Cardiac fibroblast (primary cell): Measurements from ENCODE around the gene ZNF577.
"Not testable (repeated sequence)": the region's sequence is repeated elsewhere in the genome, so short reads cannot be mapped to it uniquely, and the experiment has no call there.

Source experiments
- DNase-seq, 2 donors: peaks; one replicate each; pipeline versions ENCODE4 v3.0.0 to v3.0.0-alpha.2; 2010; ENCODE audit warnings: low read depth in 2 of 2
- H3K4me3 ChIP-seq, 2 donors: replicated peaks in 1 of 2; 1 replicate in 1 of 2; 2 replicates in 1 of 2; pipeline ENCODE4 v1.5.1; 2011; ENCODE audit warnings: low read depth in 2 of 2, low read length in 2 of 2, mild to moderate bottlenecking in 2 of 2, moderate library complexity in 1 of 2
- CTCF ChIP-seq: IDR thresholded peaks from one replicate; pipeline ENCODE4 v1.5.1; 2011; ENCODE audit warnings: low read depth, mild to moderate bottlenecking, low read length, inconsistent platforms

The ZNF577 gene

GRCh38 chr19:51919606-51920005 lies 31.9 kb upstream of the ZNF577 start:
- H3K4me3 ChIP-seq, result no peak overlapping the region
- no peak for DNase-seq
- TF ChIP-seq CTCF, result no peak

- H3K4me3 ChIP-seq, result no peak overlapping the region
- TF ChIP-seq CTCF, result no peak
- no peak for DNase-seq
These were observed 28.4 kb upstream of the ZNF577 start for GRCh38 chr19:51916167-51916566.

- no peak for TF ChIP-seq CTCF
- H3K4me3 ChIP-seq, result no peak overlapping the region
- no peak for DNase-seq
These were observed 27.6 kb upstream of the ZNF577 start for GRCh38 chr19:51915324-51915867.

- not testable (repeated sequence) for H3K4me3 ChIP-seq, DNase-seq
These were observed 20.2 kb upstream of the ZNF577 start for GRCh38 chr19:51907981-51908380.

- not testable (repeated sequence) for DNase-seq
These were observed 18.4 kb upstream of the ZNF577 start for GRCh38 chr19:51906108-51906507.

GRCh38 chr19:51905639-51906038 lies 17.9 kb upstream of the ZNF577 start:
- DNase-seq, H3K4me3 ChIP-seq: not testable (repeated sequence)

More at GRCh38 chr19:51906108-51906507, 18.4 kb upstream of the ZNF577 start:
- not testable (repeated sequence) for H3K4me3 ChIP-seq

- H3K4me3 ChIP-seq, result no peak overlapping the region
- no peak for DNase-seq
- no peak for TF ChIP-seq CTCF
These were observed 17.5 kb upstream of the ZNF577 start for GRCh38 chr19:51905206-51905605.

- peak within 1 kb of the TSS; percentile 80 to 91 for H3K4me3 ChIP-seq
- DNase-seq, result peak; percentile 88 to 90
- TF ChIP-seq CTCF, result no peak
These were observed 16.8 kb upstream of the ZNF577 start, which contains the start of gene ZNF649 for GRCh38 chr19:51904331-51905165. Gene ZNF649 (minus strand): TSS chr19:51905017. CDS start chr19:51900107, 4,910 bp downstream.
